GM15510 (cell line): ENCODE measurements around the gene IGSF10.

Experiments
- POLR2A ChIP-seq: IDR thresholded peaks from 3 replicates; pipeline ENCODE4 v1.6.1; 2011; ENCODE audit warnings: borderline replicate concordance; ENCODE audit not compliant: insufficient read length; ENCODE audit errors: extremely low read depth

IGSF10 gene

GRCh38 chr3:151460774-151461450, at the start of gene IGSF10:
Gene IGSF10, minus strand, starts transcription at chr3:151461061. Its CDS starts 2,352 bp downstream, at chr3:151458709.
- TF ChIP-seq POLR2A: no peak

GRCh38 chr3:151504606-151505005, 43.7 kb upstream of the IGSF10 start:
- TF ChIP-seq POLR2A: no peak

GRCh38 chr3:151503074-151503473, 42.2 kb upstream of the IGSF10 start:
- no peak for TF ChIP-seq POLR2A

GRCh38 chr3:151501923-151502632, 41.2 kb upstream of the IGSF10 start:
- TF ChIP-seq POLR2A: no peak

- TF ChIP-seq POLR2A: no peak
Measured at GRCh38 chr3:151501171-151501922, 40.5 kb upstream of the IGSF10 start.

GRCh38 chr3:151499168-151499567, 38.3 kb upstream of the IGSF10 start:
- TF ChIP-seq POLR2A: no peak

- TF ChIP-seq POLR2A: no peak
Measured at GRCh38 chr3:151491525-151491924, 30.7 kb upstream of the IGSF10 start.

- TF ChIP-seq POLR2A: no peak
Measured at GRCh38 chr3:151483961-151484520, 23.2 kb upstream of the IGSF10 start.

- TF ChIP-seq POLR2A: no peak
Measured at GRCh38 chr3:151483488-151483887, 22.6 kb upstream of the IGSF10 start.

- TF ChIP-seq POLR2A: no peak
Measured at GRCh38 chr3:151480492-151480891, 19.6 kb upstream of the IGSF10 start.

GRCh38 chr3:151479452-151479851, 18.6 kb upstream of the IGSF10 start:
- no peak for TF ChIP-seq POLR2A

GRCh38 chr3:151478335-151478697, 17.5 kb upstream of the IGSF10 start:
- TF ChIP-seq POLR2A: no peak

GRCh38 chr3:151477591-151478334, 16.9 kb upstream of the IGSF10 start:
- no peak for TF ChIP-seq POLR2A

- TF ChIP-seq POLR2A: no peak
Measured at GRCh38 chr3:151476344-151477018, 15.6 kb upstream of the IGSF10 start.

- no peak for TF ChIP-seq POLR2A
Measured at GRCh38 chr3:151468284-151468917, 7.5 kb upstream of the IGSF10 start.
